ENCODE measurements around the gene LYRM2.

The LYRM2 gene

DNA sequence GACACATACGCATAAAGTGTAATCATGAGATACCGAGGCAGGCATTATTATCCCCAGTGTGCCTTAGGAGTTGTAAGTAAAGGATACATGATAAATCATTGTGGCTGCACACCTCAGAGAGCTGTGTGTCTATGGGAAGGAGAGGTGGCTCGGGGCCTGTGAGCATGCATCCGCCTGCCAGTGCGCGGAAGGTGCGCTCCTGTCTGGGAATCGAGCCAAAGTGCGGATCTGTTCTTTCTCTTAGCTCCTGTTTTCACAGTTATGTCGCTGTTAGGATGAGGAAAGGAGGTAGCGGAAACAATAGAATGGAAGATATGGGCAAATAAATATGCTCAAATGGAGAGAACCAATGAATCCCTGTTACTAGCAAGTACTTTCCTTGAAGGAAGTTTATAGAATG, 107.6 kb downstream of the LYRM2 start:
- no peak for DNase-seq (ENCODE audit: low read depth)
- TF ChIP-seq CTCF (IDR thresholded peaks at IDR 0.05; ENCODE audit: insufficient read depth, low read depth, low read length, missing control alignments): no peak
- no peak overlapping the region for H3K4me3 ChIP-seq (ENCODE audit: low read depth, low read length)

GRCh38 chr6:89528866-89529265, 109.7 kb downstream of the LYRM2 start:
- TF ChIP-seq CTCF (IDR thresholded peaks at IDR 0.05; ENCODE audit: insufficient read depth, low read depth, low read length, missing control alignments): no peak
- no peak for DNase-seq (ENCODE audit: low read depth)
- H3K4me3 ChIP-seq (ENCODE audit: low read depth, low read length): no peak overlapping the region

DNA sequence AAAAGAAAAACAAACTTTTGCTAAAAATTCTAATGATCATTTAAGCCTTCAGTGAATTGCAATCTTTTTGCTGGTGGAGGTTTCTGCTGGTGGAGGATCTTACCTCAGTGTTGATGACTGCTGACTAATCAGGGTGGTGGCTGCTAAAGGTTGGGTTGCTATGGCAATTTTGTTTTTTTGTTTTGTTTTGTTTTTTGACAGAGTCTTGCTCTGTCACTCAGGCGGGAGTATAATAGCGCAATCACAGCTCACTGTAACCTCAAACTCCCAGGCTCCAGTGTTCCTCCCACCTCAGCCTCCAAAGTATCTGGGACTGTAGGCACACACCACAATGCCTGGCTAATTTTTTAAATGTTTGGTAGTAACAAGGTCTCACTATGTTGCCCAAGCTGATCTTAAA, 110.9 kb downstream of the LYRM2 start:
- no peak for TF ChIP-seq CTCF (IDR thresholded peaks at IDR 0.05; ENCODE audit: insufficient read depth, low read depth, low read length, missing control alignments)
- DNase-seq (ENCODE audit: low read depth): no peak
- no peak overlapping the region for H3K4me3 ChIP-seq (ENCODE audit: low read depth, low read length)

DNA sequence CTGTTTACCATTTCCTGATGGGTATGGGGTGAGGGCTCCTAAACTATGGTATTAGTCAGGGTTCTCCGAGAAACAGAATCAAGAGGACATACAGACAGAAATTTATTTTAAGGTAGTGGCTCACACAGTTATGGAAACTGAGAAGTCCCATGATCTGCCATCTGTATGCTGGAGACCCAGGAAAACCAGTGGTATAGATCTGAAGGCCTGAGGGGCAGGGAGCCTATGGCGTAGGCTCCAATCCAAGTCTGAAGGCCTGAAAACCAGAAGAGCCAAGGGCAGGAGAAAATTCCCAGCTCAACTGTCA, 112.0 kb downstream of the LYRM2 start:
- no peak for DNase-seq (ENCODE audit: low read depth)
- no peak for TF ChIP-seq CTCF (IDR thresholded peaks at IDR 0.05; ENCODE audit: insufficient read depth, low read depth, low read length, missing control alignments)
- H3K4me3 ChIP-seq (ENCODE audit: low read depth, low read length): no peak overlapping the region

DNA sequence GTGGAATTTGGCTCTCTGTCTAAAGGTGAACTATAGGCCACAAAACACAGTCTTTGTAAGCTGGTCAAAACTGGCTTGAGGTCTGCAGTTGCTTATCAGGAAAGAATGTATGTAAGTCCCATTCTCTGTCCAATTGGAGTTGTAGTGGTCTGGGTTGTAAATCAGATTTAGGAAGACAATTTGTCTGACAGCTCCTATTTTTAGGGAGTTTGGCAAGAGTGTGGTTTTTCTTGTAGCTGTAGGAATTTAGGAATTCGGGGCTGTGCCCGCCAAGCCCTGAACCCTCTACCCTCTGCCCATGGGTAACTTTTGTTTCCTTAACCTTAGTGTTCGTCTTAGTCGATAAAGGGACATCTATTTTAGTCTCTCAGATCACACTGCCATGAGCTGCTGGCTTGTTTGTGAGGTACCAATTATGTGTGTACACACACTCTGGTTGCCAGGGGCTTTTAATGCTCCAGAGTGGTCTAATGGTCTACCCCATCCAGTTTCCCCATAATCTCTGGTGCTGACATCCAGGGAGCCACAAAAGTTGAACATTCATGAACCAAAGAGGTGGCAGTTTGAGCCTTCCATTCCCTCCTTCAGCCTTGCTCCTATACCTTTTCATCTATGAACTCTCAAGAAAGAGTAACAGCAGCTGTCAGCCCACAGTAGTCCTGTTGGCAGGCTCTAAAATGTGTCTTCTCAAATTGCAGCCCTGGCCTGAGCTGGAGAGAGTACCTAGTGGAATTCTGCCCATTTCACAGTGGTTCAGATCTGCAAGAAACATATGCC, 112.6 kb downstream of the LYRM2 start:
- no peak for DNase-seq (ENCODE audit: low read depth)
- H3K4me3 ChIP-seq (ENCODE audit: low read depth, low read length): no peak overlapping the region
- TF ChIP-seq CTCF (IDR thresholded peaks at IDR 0.05; ENCODE audit: insufficient read depth, low read depth, low read length, missing control alignments): no peak

DNA sequence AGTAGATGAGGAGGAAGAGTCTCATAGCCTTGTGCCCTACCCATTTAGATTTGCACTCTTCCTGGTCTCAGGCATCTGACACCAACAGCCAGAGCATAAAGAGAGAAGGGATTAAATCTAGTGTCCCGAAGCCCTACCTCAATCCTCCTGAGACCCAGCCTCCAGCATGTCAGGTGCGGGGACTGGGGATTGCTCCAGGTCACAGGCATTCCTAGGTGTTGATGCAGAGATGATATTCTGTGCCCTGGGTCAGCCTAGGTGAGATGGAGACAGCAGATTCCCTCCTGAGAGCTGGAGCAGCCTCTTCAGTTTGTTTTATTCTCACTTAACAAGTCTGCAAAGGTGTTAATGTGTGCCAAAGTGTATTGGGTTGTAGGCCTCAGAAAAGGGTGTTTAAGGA, 115.8 kb downstream of the LYRM2 start:
- H3K4me3 ChIP-seq (ENCODE audit: low read depth, low read length): no peak overlapping the region
- no peak for DNase-seq (ENCODE audit: low read depth)
- TF ChIP-seq CTCF (IDR thresholded peaks at IDR 0.05; ENCODE audit: insufficient read depth, low read depth, low read length, missing control alignments): no peak

- TF ChIP-seq CTCF (IDR thresholded peaks at IDR 0.05; ENCODE audit: insufficient read depth, low read depth, low read length, missing control alignments): no peak
- no peak overlapping the region for H3K4me3 ChIP-seq (ENCODE audit: low read depth, low read length)
- no peak for DNase-seq (ENCODE audit: low read depth)
Measured at GRCh38 chr6:89520736-89521135, 117.8 kb downstream of the LYRM2 start.

Data from GM12865 (cell line).